Measurements from ENCODE around the gene RARRES1.

The RARRES1 gene

GRCh38 chr3:158731486-158731885, 771 bp downstream of the RARRES1 start:
- peak overlapping the region; percentile 50 for H3K27ac ChIP-seq

DNA sequence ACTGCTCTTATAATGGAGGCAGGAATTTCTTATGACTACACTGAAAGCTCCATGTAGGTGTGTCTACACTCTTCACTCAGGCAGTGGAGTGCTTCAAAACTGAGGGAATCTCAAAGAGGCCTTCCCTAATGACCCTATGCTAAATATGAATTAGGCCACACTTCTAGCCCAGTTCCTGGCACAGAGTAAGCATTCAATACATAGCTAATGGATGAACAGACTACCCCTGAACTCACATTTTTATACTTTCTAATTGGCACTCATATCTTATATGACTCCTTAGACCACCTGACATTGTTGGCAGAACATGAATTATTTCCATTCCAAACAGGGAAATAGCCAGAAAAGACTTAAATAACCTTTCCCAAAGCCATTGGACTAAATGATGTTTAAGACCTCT, 3.4 kb downstream of the RARRES1 start:
- no peak overlapping the region for H3K27ac ChIP-seq
- no peak overlapping the region for H3K4me3 ChIP-seq (ENCODE audit: low read depth in 1 of 2, low read length in 1 of 2)
- H3K4me1 ChIP-seq (ENCODE audit: control insufficient read depth in 1 of 2, insufficient read depth in 1 of 2, low read depth in 1 of 2, low read length in 1 of 2): peaks cover 41 to 42% of the 10 kb centered on the region in 2 experiments
- no peaks in the 10 kb centered on the region for H3K36me3 ChIP-seq
- TF ChIP-seq, protein P1, sequence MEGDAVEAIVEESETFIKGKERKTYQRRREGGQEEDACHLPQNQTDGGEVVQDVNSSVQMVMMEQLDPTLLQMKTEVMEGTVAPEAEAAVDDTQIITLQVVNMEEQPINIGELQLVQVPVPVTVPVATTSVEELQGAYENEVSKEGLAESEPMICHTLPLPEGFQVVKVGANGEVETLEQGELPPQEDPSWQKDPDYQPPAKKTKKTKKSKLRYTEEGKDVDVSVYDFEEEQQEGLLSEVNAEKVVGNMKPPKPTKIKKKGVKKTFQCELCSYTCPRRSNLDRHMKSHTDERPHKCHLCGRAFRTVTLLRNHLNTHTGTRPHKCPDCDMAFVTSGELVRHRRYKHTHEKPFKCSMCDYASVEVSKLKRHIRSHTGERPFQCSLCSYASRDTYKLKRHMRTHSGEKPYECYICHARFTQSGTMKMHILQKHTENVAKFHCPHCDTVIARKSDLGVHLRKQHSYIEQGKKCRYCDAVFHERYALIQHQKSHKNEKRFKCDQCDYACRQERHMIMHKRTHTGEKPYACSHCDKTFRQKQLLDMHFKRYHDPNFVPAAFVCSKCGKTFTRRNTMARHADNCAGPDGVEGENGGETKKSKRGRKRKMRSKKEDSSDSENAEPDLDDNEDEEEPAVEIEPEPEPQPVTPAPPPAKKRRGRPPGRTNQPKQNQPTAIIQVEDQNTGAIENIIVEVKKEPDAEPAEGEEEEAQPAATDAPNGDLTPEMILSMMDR (IDR thresholded peaks at IDR 0.05): no peak
- no peaks in the 10 kb centered on the region for H3K9me3 ChIP-seq
- peaks cover 9% of the 10 kb centered on the region for H3K27me3 ChIP-seq

More at GRCh38 chr3:158731486-158731885, 771 bp downstream of the RARRES1 start:
- Histone ChIP-seq H3K9me3 (no peaks in the 10 kb centered on the region), H3K36me3 (no peaks in the 10 kb centered on the region), H3K4me3 (ENCODE audit: low read depth in 1 of 2, low read length in 1 of 2) (peak overlapping the region; percentile 68 to 69), H3K27me3 (peaks cover 9% of the 10 kb centered on the region), H3K4me1 (ENCODE audit: control insufficient read depth in 1 of 2, insufficient read depth in 1 of 2, low read depth in 1 of 2, low read length in 1 of 2) (peaks cover 36 to 37% of the 10 kb centered on the region in 2 experiments)
- TF ChIP-seq, protein P1 (IDR thresholded peaks at IDR 0.05): no peak

DNA sequence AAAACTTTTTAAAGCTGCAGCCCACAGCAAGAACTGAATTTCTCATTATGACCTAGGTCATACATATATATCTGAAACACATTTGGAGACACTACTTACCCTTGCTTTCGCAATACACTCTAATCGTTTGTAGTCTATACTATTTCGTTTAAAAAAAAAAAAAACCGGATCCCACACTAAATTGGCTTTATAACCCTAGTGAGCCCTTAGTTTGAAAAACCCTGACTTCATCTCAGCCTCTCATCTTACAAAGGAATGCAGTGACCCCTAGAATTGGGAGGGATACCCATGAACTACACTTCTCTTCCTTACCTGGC, 4.2 kb downstream of the RARRES1 start:
- TF ChIP-seq, protein P1 (IDR thresholded peaks at IDR 0.05): no peak
- H3K4me3 ChIP-seq (ENCODE audit: low read depth in 1 of 2, low read length in 1 of 2): peak overlapping the region; percentile 41 to 48
- H3K9me3 ChIP-seq: no peaks in the 10 kb centered on the region
- no peaks in the 10 kb centered on the region for H3K36me3 ChIP-seq
- H3K4me1 ChIP-seq (ENCODE audit: control insufficient read depth in 1 of 2, insufficient read depth in 1 of 2, low read depth in 1 of 2, low read length in 1 of 2): peaks cover 44% of the 10 kb centered on the region in 2 experiments
- peaks cover 9% of the 10 kb centered on the region for H3K27me3 ChIP-seq
- peak overlapping the region; percentile 80 for H3K27ac ChIP-seq

DNA sequence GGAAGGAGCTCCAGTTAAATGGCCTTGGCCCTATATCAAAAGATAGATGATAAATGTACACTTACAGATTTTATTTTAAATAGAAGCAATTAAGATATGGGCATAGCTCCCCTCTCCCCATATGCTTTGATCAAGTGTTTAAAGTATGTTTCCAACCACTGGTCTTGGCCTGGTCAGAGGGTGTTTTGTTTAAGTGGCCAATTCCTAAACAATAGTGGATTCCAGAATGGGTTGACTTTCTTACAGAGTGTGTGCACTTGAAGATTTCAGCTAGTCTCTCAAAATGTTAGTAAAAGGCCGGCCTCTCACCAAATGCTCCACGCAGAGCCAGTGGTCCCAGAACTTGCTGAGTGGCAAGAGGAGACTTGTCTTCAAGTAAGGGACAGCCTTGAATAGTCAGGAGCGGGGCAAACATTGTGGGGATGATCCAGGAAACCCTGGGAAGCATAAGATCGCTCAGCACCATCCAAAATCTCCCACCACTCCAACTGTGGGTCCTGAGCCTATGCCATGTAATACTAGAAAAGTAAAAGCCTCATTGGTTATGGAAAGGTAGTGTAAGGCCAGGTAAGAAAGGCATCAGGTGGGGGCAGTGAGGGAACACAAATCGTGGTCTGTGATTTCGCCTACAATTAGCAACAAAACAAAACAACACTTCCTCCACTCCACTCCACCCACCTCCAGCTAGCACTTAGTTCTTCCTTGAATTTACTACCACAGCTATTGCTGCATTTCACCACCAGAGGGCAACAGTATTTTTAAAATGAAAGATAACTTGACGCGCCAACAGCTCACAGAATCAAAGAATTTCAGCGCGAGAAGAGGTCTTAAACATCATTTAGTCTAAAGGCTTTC, 4.8 kb downstream of the RARRES1 start:
- no peaks in the 10 kb centered on the region for H3K36me3 ChIP-seq
- H3K4me3 ChIP-seq (ENCODE audit: low read depth in 1 of 2, low read length in 1 of 2): peak overlapping the region; percentile 41 to 48
- peaks cover 9% of the 10 kb centered on the region for H3K27me3 ChIP-seq
- TF ChIP-seq, protein P1 (IDR thresholded peaks at IDR 0.05): peak; percentile 96
- peak overlapping the region; percentile 80 for H3K27ac ChIP-seq
- H3K4me1 ChIP-seq (ENCODE audit: control insufficient read depth in 1 of 2, insufficient read depth in 1 of 2, low read depth in 1 of 2, low read length in 1 of 2): peaks cover 44 to 45% of the 10 kb centered on the region in 2 experiments
- H3K9me3 ChIP-seq: no peaks in the 10 kb centered on the region

GRCh38 chr3:158725348-158726011, 6.8 kb downstream of the RARRES1 start:
- Histone ChIP-seq H3K27ac (peak overlapping the region; percentile 42), H3K4me1 (ENCODE audit: control insufficient read depth in 1 of 2, insufficient read depth in 1 of 2, low read depth in 1 of 2, low read length in 1 of 2) (peaks cover 42 to 46% of the 10 kb centered on the region in 2 experiments), H3K27me3 (no peaks in the 10 kb centered on the region), H3K9me3 (no peaks in the 10 kb centered on the region), H3K36me3 (no peaks in the 10 kb centered on the region), H3K4me3 (ENCODE audit: low read depth in 1 of 2, low read length in 1 of 2) (no peak overlapping the region)
- TF ChIP-seq, protein P1 (IDR thresholded peaks at IDR 0.05): no peak

Measured in neutrophil (primary cell).